GM21576 (cell line): ENCODE data around the gene ZGRF1.
"Not testable (repeated sequence)": the region's sequence is repeated elsewhere in the genome, so short reads cannot be mapped to it uniquely, and the experiment has no call there.

ENCODE experiments used
- ATAC-seq: cut with Tn5 transposase; IDR thresholded peaks from one replicate; pipeline ENCODE4 v1.9.1; 2021; ENCODE audit warnings: mild to moderate bottlenecking, moderate library complexity; ENCODE audit not compliant: unreplicated experiment

The ZGRF1 gene

DNA sequence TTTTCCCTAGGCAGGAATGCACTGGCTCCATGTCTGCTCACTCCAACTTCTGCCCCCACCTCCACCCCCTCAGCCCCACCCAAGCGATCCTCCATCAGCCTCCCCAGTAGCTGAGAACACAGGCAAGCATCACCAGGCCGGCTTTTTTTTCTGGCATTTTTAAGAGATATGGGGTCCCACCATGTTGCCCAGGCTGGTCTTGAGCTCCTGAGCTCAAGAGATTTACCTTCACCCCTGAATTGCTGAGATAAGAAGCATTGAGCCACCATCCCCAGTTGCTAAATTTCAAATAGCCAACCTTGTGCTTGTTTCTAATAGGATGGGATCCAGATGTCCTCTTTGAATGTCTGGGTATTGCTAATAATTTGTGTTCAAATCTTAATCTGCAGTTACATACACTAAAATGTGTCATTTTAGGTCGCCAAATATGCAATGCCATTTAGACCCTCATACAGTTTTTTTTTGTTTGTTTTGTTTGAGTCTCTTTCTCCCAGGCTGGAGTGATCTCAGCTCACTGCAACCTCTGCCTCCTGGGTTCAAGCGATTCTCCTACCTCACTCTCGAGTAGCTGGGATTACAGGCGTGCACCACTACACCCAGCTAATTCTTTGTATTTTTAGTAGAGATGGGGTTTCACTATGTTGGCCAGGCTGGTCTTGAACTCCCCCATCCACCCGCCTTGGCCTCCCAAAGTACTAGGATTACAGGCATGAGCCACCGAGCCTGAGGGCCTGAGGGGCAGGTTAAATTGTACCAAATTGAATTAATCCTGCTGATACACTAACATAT is 9.0 kb upstream of the ZGRF1 start:
- no peak for ATAC-seq

DNA sequence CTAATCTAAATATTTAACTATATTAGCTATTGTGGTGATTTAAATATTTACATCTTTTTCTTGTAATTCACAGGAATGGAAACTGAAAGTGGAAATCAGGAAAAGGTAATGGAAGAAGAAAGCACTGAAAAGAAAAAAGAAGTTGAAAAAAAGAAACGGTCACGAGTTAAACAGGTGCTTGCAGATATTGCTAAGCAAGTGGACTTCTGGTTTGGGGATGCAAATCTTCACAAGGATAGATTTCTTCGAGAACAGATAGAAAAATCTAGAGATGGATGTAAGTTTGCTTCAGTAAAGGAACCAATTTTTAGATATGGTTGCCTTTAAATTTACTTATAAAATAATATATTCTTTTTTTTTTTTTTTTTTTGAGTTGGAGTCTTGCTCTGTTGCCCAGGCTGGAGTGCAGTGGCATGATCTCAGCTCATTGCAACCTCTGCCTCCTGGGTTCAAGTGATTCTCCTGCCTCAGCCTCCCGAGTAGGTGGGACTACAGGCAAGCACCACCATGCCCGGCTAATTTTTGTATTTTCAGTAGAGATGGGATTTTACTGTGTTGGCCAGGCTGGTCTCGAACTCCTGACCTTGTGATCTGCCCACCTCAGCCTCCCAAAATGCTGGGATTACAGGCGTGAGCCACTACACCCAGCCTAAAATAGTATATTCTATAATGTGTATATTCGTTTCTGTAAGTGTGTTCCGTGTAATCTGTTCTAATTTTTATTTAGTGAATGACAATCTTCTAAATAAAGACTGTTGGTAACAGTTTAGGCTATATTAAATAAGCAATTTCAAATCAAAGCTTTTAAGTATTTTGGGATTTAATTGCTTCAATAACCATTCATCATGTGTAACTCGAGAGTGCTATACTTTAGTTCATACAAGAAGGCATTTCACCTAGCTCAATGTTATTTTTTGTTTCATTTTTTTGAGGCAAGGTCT is 8.2 kb upstream of the ZGRF1 start:
- ATAC-seq = not testable (repeated sequence)

DNA sequence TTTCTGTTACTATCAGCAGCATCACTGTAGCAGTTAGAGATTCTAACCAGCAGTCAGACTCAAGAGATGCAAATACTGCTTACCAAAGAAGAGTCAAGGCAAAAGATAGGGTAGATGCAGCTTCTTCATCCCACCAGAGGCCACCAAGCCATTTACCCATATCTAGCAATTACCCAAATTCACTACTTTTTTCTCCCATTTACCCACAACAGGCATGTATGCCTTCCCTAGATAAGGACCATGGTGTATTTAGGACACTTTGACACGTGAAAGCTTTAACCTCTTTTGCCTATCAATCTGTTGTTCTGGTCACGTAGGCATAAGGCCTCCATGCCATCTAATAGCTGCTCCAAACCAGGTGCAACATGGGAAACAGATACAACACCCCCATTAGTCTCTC is 5.8 kb upstream of the ZGRF1 start:
- no peak for ATAC-seq

DNA sequence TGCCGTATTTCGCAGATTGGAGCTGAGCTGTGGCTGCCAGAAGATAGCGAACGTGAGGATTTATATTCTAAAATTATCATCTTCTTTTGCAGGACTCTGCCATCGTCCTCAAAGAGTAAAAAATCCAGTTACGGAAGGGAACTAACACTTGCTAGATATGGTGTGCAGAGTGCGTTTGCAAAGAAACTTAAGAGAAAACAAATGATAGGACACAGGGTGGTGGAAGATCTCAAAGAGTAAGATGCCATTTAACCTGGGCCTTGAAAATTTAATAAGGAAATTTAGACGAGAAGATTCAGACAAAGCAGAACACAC is 800 bp upstream of the ZGRF1 start:
- ATAC-seq = no peak

DNA sequence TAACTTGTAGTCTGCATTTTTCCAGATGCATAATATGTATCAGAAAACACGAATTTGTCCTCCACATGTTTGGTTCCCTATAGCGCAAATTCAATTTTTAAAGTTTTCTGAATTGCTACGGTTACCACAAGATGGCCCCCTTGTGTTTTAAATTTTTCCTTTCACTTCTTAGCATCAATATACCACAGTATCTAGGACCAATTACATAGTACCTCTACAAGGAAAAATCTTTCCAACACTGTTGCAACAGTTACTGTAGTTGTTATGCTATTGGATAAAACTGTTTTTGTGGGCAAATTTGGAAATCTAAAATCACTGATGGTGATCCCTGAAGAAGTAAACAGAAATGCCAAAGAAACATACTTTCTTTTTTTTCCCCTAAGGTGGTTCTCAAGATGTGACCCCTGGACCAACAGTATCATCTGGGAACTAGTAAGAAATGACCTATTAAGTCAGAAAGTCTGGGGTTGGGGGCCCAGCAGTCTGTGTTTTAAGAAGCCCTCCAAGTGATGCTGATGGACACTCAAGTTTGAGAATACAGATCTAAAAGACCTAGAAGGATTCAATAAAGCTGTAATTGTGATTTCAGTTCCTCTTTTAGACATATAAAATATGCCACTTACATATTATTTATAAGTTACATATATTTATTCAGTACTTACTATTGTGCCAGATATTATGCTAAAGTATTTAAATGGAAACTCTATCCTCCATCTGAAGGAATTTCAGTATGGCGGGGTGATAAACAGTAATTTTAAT is 3.1 kb downstream of the ZGRF1 start:
- ATAC-seq = no peak

DNA sequence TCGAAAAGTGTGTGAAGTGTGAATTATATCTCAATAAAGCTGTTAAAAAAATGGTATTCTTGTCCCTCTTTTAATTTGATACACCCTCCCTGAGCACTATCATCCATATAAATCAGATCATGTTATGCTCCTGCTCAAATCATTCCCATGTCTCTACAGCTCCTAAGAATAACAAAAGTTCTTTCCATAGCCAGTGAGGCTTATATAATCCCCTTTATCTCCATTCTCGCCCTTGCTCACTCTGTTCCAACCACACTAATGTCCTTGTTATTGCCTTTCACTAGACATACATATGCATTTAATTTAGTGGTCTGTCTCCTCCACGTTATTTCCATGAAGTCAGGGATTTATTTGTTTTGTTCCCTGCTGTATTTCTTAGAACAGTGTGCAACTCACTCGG is 10.5 kb downstream of the ZGRF1 start:
- ATAC-seq = no peak

DNA sequence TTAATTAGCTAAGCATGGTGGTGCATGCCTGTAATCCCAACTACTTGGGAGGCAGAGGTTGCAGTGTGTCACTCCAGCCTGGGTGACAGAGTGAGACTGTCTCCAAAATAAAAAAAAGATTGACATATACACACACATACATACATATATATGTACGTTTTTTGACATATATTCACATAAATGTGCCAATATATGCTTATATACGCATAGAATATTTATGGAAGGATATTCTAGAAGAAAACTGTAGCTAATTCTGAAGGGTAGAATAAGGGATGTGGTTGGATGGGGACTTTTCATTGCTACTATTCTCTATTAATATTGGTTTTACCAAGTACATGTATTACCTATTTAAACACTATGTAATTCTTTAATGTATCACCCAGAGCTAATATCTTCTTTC is 19.7 kb downstream of the ZGRF1 start:
- no peak for ATAC-seq

DNA sequence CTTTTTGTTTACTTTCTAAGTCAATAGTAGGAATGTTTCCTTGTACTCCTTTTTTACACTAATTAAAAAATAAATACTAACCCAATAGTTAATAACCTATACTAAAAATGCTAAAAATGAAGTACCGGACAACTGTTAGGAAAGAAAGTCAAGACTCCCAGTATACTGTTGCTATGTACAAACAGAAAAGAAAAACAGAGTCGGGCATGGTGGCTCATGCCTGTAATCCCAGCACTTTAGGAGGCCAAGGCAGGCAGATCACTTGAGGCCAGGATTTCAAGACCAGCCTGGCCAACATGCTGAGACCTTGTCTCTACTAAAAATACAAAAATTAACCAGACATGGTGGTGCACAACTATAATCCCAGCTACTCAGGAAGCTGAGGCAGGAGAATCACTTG is 23.9 kb downstream of the ZGRF1 start:
- ATAC-seq = not testable (repeated sequence)

DNA sequence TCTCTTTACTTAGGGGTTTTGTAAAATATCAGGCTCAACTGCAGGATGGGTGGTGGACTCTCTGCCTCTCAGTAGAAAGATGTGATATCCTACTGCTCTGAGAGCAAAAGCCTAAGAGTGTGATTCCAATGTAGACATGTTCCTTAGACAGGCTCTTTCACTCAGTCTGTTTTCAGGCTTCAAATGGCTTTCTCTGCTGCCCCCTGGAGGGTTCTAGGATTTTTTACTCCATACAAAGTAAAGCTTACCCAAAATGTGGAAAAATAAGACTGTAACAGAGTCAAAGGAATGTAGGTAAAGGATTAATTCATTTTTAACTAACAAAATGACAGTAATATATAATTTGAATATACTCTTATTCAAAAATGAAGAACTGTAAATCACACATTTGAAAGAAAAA is 32.1 kb downstream of the ZGRF1 start:
- no peak for ATAC-seq

DNA sequence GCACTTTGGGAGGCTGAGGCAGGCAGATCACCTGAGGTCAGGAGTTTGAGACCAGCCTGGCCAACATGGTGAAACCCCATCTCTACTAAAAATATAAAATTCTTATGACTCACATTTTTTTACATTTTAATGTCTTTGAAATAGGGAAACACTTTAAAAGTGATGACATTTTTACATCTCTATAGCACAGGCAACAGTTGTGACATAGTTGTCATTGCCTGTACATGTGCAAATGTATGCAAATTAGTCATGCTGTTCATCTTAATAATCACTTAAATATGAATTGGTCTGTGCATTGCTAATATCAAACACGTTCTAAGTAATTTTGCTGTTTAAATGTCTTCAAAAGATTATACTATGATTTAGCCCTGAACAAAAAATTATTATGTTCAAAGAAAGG is 41.7 kb downstream of the ZGRF1 start:
- ATAC-seq = no peak

DNA sequence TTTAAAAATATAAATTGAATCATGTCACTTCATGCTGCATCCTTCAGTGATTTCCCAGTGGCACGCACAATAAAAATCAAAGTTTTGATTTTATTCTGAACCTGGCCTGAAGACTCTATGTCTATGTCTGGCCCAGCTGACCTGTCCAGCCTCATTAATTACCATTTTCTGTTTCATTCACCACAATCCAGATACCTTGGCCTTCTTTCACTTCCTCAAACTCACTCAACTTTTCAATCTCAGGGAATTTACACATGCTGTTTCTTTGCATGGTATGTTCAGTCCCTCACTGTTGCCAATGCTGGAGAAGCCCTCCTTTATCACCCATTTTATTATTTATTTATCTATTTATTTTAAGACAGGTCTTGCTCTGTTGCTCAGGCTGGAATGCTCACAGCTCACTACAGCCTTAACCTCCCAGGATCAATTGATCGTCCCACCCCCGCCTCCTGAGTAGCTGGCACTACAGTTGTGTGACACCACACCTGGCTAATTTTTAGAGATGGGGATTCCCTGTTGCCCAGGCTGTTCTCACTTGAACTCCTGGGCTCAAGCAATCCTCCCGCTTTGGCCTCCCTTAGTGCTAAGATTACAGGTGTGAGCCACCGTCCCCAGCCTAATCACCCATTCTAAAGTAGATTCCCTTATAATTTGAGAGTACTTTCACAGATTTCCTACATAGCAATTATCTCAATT is 43.1 kb downstream of the ZGRF1 start:
- peak; percentile 57 for ATAC-seq

DNA sequence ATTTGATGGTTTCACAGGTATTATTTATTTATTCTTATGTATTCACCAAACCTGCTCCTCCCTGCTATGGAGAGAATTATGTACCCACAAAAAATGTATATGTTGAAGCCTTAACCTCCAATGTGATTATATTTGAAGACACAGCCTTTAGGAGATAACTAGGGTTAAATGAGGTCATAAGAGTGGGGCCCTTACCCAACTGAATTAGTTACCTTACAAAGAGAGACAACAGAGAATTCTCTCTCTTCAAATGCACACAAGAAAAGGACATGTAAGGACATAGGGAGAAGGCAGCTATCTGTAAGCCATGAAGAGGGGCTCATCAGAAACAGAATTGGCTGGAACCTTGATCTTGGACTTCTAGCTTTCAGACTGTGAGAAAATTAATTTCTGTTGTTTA is 44.0 kb downstream of the ZGRF1 start:
- no peak for ATAC-seq

DNA sequence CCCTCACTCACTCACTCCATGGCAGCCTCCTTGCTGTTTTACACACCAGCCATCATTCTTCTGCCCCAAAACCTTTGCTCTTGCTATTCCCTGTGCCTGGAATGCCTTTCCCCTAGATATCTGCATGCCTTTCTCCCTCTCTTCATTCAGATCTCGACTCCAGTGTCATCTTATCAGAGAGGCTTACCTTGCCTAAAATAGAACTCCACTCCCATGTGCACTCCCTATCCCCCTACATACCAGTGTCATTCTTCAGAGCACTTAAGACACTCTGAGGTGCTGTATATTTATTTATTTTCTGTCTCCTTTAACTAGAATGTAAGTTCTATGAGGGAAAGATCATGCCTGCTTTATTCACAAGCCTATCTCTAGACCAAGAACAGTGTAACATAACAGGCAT is 45.1 kb downstream of the ZGRF1 start:
- no peak for ATAC-seq

DNA sequence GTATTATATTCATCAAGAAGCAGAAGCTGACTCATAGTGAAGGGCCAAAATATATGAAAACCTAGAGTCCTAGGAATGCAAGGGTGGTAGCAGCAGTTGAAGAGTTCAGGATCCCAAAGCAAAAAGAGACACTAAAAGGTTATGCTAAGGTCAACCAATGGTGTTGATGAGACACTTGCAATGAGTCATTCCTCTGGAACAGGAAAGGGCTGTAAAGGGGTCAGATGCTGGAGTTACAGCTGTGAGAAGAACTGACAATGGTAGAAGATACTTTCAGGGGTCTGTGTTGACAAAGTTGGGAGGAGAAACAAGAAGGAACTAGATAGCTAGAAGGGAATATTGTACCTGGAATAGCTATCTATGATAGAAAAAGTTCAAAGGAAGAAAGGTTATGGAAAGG is 47.5 kb downstream of the ZGRF1 start:
- ATAC-seq = no peak

DNA sequence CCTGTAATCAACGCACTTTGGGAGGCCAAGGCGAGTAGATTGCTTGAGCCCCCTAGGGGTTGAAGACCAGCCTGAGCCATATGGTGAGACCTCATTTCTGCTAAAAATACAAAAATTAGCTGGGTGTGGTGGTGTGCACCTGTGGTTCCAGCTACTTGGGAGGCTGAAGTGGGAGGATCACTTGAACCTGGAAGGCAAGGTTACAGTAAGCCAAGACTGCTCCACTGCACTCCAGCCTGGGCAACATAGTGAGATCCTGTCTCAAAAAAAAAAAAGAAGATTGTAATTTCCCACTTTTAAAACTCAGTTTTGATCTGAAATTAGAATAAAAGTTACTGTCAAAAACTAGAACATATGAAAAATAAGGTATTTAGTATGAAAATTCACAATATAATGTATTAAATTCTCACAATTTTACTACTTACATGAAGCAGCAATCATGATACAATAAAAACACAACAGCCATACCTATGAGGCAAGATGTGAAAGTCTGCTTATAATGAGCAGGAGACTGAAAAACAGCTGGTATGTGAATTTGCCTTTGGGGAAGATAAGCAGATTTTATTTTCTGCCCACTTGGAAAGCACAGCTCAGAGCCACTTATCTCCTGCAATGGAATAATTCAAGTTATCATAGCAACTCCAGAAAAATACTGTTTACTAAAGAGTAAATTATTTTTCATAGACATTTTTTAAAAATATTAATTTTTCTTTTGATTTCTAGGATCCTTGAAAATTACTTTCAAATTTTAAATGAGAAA is 50.6 kb downstream of the ZGRF1 start:
- ATAC-seq = no peak

DNA sequence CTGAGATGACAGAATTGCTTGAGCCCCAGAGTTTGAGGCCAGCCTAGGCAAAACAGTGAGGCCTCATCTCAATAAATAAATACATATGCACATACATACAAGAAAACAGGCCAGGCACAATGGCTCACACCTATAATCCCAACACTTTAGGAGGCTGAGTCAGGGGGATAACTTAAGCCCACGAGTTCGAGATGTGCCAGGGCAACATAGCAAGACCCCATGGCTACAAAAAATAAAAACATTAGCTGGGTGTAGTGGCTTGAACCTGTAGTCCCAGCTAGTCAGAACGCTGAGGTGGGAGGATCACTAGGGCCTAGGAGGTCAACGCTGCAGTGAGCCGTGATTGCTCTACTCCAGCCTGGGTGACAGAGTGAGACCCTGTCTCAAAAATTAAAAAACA is 69.2 kb downstream of the ZGRF1 start:
- ATAC-seq = no peak

DNA sequence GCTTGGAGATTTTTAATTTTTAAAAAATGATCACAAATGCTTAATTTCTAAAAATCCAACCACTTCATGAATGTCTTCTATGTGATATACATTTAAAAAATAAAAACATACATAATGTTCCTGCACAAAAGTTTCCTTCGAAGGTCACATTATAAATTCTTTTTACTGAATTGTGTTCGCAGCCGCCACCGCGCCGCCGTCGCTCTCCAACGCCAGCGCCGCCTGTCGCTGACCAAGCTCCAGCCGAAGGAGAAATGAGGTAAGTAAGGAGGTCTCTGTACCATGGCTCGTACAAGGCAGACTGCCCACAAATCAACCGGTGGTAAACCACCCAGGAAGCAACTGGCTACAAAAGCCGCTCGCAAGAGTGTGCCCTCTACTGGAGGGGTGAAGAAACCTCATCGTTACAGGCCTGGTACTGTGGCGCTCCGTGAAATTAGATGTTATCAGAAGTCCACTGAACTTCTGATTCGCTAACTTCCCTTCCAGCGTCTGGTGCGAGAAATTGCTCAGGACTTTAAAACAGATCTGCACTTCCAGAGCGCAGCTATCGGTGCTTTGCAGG is 71.9 kb downstream of the ZGRF1 start:
- ATAC-seq = no peak

DNA sequence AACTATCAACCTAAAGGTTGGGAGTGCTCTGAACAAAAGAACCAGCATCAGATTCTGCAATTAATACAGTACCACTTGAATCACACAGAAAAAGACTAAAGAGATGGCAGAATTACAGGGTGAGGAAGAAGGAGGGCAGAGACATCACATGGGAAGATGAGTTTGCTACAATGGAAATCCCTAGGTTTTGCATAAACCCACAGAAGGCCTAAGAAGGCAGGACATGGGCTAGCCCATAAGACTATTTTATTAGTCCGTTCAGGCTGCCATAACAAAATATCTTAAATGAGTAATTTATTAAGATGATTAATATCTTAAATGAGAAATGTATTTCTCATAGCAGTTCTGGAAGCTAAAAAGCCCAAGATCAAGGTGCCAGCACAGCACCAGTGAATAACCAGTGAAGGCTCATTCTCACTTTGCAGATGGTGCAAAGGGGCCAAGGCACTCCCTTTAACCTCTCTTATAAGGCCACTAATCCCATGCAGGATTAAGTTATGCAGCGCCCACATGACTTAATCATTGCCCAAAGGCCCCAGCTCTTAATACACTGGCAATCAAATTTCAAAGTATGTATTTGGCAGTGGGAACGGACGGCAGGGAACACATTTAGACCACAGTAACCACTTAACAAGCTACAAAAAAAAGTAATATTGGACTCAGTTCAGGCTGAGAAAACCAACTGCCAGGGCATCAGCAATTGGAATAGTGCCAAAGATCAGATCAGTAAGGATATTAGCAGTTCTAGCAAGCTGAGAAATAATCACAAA is 73.1 kb downstream of the ZGRF1 start:
- no peak for ATAC-seq

DNA sequence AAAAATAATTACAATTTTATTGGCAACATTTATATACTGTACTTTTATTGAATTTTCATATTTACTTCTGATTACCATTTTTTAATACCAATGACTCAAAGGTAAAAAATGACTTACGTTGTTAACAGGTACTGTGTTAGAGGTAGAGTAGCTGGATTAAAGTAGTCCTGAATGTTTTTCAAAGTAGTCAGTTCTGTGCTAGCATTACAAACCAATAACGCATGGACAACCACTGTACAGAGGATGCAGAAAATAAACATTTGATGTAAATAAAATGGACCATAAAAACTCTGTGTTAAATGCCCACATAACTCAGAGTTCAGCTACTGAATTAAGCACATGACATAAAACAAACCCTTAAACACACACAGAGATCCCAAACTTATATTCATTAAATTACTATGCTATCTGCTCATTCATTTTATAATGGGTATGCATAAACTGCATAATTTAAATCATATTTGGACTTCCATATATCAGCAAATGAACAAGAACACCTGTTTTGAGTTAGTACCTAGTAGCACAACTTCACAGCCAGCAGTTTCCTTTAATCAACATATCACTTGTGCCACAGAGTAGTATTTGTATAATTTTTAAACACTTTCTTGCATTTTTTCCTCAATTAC is 74.3 kb downstream of the ZGRF1 start:
- ATAC-seq = no peak
